Kidney (tissue), 14 donors: Measurements from ENCODE around the gene BAG5. TPM values are rescaled to one million over a fixed set of nuclear protein-coding genes. Genes with fewer than 3 reads are reported as not detected.

Experiments
- DNase-seq, 5 donors: peaks; one replicate each; pipeline ENCODE4 v3.0.0-alpha.2; 2013 to 2020
- FAIRE-seq: peaks from 2 replicates; lab custom pipeline; 2012; peaks lifted over from hg19 to GRCh38; lab: Jason Lieb, UNC
- H3K27ac ChIP-seq, 2 donors: one replicate each; pipeline ENCODE4 v1.7.0; 2013; ENCODE audit warnings: low read depth in 2 of 2, low read length in 2 of 2, inconsistent platforms in 1 of 2
- H3K27me3 ChIP-seq: one replicate; pipeline ENCODE4 v1.7.1; 2013; ENCODE audit warnings: low read length, inconsistent platforms; ENCODE audit not compliant: control insufficient read depth, insufficient read depth
- H3K36me3 ChIP-seq, 3 donors: one replicate each; pipeline versions ENCODE4 v1.7.0 to v1.7.1; 2013; ENCODE audit warnings: low read length in 3 of 3, control low read depth in 1 of 3, inconsistent platforms in 1 of 3; ENCODE audit not compliant: insufficient read depth in 3 of 3, control insufficient read depth in 2 of 3
- H3K4me1 ChIP-seq, 3 donors: one replicate each; pipeline versions ENCODE4 v1.7.0 to v1.7.1; 2013; ENCODE audit warnings: low read length in 3 of 3, inconsistent platforms in 1 of 3, low read depth in 1 of 3; ENCODE audit not compliant: control insufficient read depth in 2 of 3, insufficient read depth in 2 of 3
- H3K4me3 ChIP-seq, 3 donors: one replicate each; pipeline versions ENCODE4 v1.7.0 to v1.8.1; 2013; ENCODE audit warnings: low read length in 3 of 3, control low read depth in 1 of 3, inconsistent platforms in 1 of 3
- H3K9ac ChIP-seq, 3 donors: one replicate each; pipeline versions ENCODE4 v1.7.0 to v1.7.1; 2013; ENCODE audit warnings: low read length in 3 of 3, control low read depth in 1 of 3, inconsistent platforms in 1 of 3
- H3K9me3 ChIP-seq, 3 donors: one replicate each; pipeline versions ENCODE4 v1.7.0 to v1.7.1; 2013; ENCODE audit warnings: low read length in 3 of 3, control low read depth in 1 of 3, inconsistent platforms in 1 of 3; ENCODE audit not compliant: control insufficient read depth in 2 of 3, insufficient read depth in 1 of 3
- CTCF ChIP-seq: IDR thresholded peaks from 3 replicates; pipeline ENCODE4 v1.5.1; 2012; ENCODE audit warnings: mild to moderate bottlenecking, moderate library complexity, borderline replicate concordance; ENCODE audit not compliant: insufficient read depth; ENCODE audit errors: extremely low read depth
- intact Hi-C: fragments of 100-400 bp; cut with DNase I; formaldehyde crosslinking; loops from one replicate; pipeline ENCODE4 v1.11.1; 2022
- polyA plus RNA-seq: library from polyadenylated mRNA; stranded (reverse); fragments of 350-450 nt; fragmentation: Illumina TruSeq; extraction: RNeasy Lipid Tissue Mini Kit (QIAGEN cat#74804); gene quantifications from one replicate; pipeline ENCODE4 v1.2.3, GENCODE V29; 2014; ENCODE audit warnings: low read depth, low replicate concordance; ENCODE audit not compliant: insufficient read depth
- total RNA-seq: library from RNA; stranded (reverse); fragmentation: NEBNext Ultra II Directional; extraction: Animal tissue kit (Norgen Biotek cat#: 25700); gene quantifications from one replicate; pipeline ENCODE4 v1.2.1, GENCODE V29; 2021
- donor health status: control.
- donor health status: control.
- donor health status: control.
- donor health status: control.
- donor health status: control.
- donor health status: DM: yes; HTN: yes; CAD: no.
- donor health status: Normal renal cell carcinoma (clear cell type).

BAG5 gene
- total and polyA plus RNA-seq, 2 donors from 2014 or later: 17.1 to 64.5 TPM

- peak in 2 of 5 donors; percentile 74 to 89 for DNase-seq
- Histone ChIP-seq H3K4me3 (no peak overlapping the region), H3K27me3 (no peaks in the 10 kb centered on the region), H3K27ac (peak overlapping the region; percentile 12 to 85), H3K9me3 (no peaks in the 10 kb centered on the region), H3K9ac (peak overlapping the region in 1 of 3 donors; percentile 22), H3K36me3 (no peaks in the 10 kb centered on the region), H3K4me1 (peaks cover 0 to 29% (median 16%) of the 10 kb centered on the region in 3 donors)
- intact Hi-C loops: no loop called here
- no peak for TF ChIP-seq CTCF
- no peak for FAIRE-seq
These were observed 42.6 kb downstream of the BAG5 start for GRCh38 chr14:103519837-103520212.

- intact Hi-C loops: no loop called here
- peak in 4 of 5 donors; percentile 44 to 80 (median 58) for DNase-seq
- H3K4me3 ChIP-seq: no peak overlapping the region
- H3K4me1 ChIP-seq: peaks cover 0 to 27% (median 11%) of the 10 kb centered on the region in 3 donors
- no peaks in the 10 kb centered on the region for H3K36me3 ChIP-seq
- TF ChIP-seq CTCF: no peak
- no peaks in the 10 kb centered on the region for H3K27me3 ChIP-seq
- no peak overlapping the region for H3K9ac ChIP-seq
- no peak for FAIRE-seq
- no peaks in the 10 kb centered on the region for H3K9me3 ChIP-seq
- peak overlapping the region; percentile 66 to 80 for H3K27ac ChIP-seq
These were observed 43.2 kb downstream of the BAG5 start for GRCh38 chr14:103519043-103519836.

- intact Hi-C loops: no loop called here
- no peaks in the 10 kb centered on the region for H3K36me3 ChIP-seq
- TF ChIP-seq CTCF: peak; percentile 79
- H3K9ac ChIP-seq: peak overlapping the region in 2 of 3 donors; percentile 41 to 51
- DNase-seq: peak; percentile 55 to 87 (median 64)
- peaks cover 0 to 27% (median 13%) of the 10 kb centered on the region in 3 donors for H3K4me1 ChIP-seq
- no peak overlapping the region for H3K4me3 ChIP-seq
- no peaks in the 10 kb centered on the region for H3K9me3 ChIP-seq
- H3K27ac ChIP-seq: peak overlapping the region; percentile 42 to 80
- H3K27me3 ChIP-seq: no peaks in the 10 kb centered on the region
- FAIRE-seq: no peak
These were observed 43.9 kb downstream of the BAG5 start for GRCh38 chr14:103518422-103519042.
